CD4-positive, alpha-beta T cell treated with Interleukin-15 for 1 hour (primary cell): ENCODE data around the gene TNNC1.

Experiments
- DNase-seq: peaks from one replicate; pipeline ENCODE4 v3.0.0-alpha.2; 2020

The TNNC1 gene

DNA sequence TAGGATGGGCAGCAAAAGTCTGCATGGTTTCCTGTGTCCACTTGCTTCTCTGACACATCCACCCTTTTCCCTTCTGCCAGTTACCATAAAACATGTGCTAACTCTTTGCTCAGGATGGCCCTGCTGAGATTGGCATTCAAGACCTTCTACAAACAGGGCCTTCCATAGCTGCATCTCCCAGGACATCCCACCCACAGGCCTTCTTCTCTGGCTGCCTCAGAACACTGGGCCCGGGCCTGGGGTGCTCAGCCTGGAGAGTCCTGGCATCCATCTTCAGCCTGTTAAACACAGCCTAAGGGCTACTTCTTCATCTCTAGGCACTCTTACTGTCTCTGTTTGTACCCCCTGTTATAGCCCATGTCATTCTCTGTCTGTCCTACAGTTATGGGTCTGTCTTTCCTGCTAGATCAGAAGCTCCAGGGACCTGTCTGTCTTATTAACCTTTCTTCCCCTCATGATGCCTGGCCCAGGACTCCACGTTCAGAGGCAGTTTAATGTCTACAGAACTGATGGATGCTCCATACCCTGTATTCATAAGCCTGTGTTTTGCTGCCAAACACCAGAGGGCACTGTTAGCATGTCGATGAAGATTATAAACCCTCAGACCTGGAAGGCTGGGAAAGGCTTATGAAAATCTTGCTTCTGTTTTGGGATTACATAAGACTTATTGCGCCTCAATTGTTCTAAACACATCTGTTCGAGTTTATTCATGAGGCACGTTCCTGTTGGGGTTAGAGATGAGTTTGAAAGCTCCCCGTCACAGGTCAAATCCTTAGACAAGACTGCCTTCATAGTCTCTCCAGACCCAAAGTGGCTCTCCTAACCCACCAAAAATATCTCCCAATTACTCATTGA lies 25.5 kb downstream of the TNNC1 start:
- peak; percentile 45 for DNase-seq

GRCh38 chr3:52423173-52423572 lies 30.7 kb downstream of the TNNC1 start:
- DNase-seq, result no peak

- DNase-seq, result no peak
Observed at GRCh38 chr3:52422669-52423068, 31.2 kb downstream of the TNNC1 start.

- DNase-seq, result no peak
Observed at GRCh38 chr3:52420388-52420787, 33.5 kb downstream of the TNNC1 start.

- no peak for DNase-seq
Observed at GRCh38 chr3:52415800-52416199, 38.0 kb downstream of the TNNC1 start.

DNA sequence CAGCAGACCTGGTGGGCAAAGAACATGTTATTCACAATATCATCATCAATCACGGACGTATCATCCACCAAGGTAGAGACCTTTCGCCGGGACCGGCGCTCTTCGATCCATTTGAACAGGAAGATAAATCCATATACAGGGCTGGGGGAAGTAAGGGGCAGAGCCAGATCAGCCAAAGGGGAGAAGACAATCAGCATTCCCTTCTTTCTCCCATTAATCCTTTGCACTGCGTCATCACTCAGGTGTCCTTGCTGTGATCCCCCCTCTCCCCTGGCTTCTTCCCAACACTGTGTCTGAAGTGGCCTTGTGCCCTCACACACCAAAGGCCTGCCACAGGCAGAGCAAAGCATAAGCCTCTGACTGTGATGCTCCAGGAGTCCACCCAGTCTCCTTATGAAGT lies 45.4 kb downstream of the TNNC1 start:
- no peak for DNase-seq

DNA sequence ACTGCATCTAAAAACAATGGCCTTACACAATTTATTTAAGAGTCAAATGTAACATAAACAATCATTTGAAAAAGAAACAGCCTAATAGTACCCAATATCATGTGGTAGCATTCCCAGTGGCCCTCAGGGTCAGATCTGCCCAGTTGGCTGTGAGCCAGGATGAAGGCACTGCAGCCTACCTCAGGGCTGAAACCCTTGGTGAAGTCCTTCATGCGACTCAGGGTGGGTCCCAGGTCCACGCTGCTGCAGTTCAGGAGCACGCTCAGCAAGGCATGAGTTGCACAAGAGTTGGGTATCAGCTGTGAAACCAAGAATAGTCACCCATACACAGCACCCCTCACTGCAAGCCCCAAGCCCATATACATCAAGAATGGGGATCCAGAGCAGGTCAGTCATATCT lies 46.1 kb downstream of the TNNC1 start:
- no peak for DNase-seq

DNA sequence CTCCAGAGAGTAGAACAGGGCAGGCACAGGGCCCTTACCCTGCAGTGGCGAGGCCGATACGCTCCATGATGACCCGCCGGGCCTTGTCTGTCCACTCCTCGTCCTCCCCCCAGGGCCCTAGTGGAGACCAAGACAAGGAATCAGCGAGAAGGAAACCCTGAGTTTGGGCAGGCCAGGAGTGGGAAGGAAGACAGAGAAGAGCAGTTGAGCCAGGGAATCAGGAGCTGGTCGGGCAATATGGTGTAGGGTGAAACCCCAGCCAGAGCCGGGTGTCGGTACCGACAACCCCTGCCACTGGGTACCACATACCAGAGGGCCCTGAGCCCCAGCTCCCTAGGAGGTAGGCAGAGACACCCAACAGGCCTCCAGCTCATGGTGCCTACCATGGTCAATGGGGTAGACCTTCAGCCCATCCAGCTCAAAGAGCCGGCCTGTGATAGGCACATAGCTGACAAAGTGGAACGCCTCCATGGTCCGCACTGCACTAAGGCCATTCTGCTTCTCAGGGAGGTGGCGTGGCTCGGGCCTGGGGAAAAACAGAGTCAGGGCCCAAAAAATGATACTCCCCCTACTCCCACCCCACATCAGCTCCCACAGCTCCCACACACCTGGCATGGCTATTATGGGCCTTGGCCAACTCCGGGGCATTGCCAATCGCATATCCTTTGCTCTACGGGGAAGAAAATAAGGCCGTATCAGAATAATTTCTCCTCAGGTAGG lies 46.9 kb downstream of the TNNC1 start:
- DNase-seq, result peak; percentile 11

DNA sequence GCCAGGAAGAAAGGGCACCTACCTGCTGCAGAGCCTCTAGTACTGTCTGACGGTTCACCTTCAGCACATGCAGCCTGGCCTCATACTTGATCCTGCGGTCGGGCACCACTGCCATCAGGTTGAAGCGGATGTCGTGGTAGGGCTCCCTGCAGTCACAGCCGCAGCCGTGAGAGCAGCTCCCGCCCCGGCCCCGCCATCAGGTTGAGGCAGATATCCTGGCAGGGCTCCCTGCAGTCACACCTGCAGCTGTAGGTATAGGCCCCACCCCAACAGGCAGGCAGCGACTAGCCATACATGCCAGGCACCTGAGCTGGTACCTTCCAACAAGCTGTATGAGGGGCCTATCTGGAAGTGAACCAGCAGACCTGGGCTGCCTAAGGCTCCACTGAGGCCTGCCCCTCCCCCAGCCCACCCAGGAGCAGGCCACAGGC lies 47.6 kb downstream of the TNNC1 start:
- DNase-seq, result peak; percentile 8

DNA sequence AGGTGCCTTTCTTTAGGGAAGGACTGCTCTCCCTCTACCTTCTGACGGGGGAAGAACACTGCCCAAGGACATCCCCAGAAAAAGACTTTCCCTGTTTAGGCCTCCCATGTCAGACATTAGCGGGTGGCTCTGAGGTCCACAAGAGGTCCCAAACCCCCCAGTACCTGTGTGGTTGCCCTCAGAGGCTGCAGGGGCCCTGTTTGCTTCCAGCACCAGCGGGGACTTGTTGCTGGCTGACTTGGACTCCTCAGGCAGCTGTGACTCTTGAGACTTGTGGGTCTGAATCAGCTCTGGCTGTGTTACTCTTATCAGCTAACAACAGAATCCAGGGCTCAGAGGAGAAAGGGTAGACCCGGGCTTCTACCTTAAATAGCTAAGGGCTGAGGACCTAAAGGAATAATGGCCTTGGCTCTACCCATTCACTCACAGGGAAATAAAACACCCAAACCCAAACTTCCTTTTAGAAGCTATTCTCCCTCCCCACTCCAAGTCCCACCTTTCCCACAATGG lies 48.2 kb downstream of the TNNC1 start:
- no peak for DNase-seq

- peak; percentile 8 for DNase-seq
Observed at GRCh38 chr3:52405066-52405465, 48.8 kb downstream of the TNNC1 start.

- DNase-seq, result peak; percentile 13
Observed at GRCh38 chr3:52404391-52404790, 49.5 kb downstream of the TNNC1 start.

GRCh38 chr3:52403955-52404354 lies 49.9 kb downstream of the TNNC1 start:
- DNase-seq, result peak; percentile 15

GRCh38 chr3:52403271-52403841 lies 50.5 kb downstream of the TNNC1 start:
- peak; percentile 7 for DNase-seq

DNA sequence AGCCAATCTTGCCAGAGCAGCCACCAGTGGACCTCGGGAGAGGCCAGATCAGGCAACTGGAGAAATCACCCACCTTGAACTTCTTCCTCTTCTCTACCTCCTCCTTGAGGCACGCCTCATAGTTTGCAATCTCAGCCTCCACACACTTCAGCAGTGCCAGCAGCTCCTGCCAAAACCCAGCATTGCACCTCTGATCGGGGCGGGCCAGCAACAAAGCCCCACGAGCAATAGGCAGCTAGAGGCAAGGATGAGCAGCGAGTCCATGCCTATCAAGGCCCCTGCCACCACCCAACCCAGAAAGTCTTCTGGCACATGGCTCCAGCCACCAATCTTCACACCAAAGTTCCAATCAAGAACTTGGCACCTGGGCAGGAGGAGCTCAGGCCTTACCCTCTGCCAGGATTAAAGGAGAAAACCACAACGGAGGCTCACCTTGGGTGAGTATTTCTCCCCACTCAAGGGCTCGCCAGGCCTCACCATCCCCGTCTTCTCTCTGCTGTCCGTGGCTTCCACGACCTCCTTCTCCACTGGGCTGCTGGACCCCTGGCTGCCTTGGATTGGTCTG lies 51.1 kb downstream of the TNNC1 start:
- DNase-seq, result peak; percentile 11

GRCh38 chr3:52402101-52402521 lies 51.7 kb downstream of the TNNC1 start:
- DNase-seq, result peak; percentile 4

DNA sequence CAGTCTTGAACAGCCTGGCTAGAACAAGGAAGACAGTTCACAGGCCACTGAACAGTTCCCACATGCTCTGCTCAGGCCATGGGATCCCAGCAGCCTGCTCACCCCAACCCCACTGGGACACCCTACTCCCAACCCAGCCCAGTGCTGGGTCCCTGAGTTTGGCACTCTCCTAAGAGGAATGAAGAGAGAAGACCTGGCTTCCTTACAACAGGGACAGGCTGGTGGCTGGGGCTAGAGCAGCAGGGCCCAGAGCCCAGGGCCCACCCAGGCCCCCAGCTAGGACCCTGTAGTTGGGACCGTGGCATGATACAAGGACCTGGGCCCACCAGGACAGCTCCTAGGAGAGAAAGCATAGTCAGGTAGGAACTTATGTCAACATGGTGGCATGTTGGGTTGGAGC lies 52.3 kb downstream of the TNNC1 start:
- no peak for DNase-seq
